CD14-positive monocyte (primary cell): ENCODE results near the gene RNF128. TPM values are rescaled to one million over a fixed set of nuclear protein-coding genes. Genes with fewer than 3 reads are reported as not detected.

Experiments
- DNase-seq, 3 donors: peaks; one replicate each; pipeline ENCODE4 v3.0.0-alpha.2; 2011 to 2022
- H2AFZ ChIP-seq: 2 replicates; pipeline ENCODE4 v1.6.0; 2012; ENCODE audit warnings: mild to moderate bottlenecking, low read depth, low read length, inconsistent platforms; ENCODE audit not compliant: insufficient read depth, poor library complexity, severe bottlenecking
- H3K27ac ChIP-seq, 2 donors: 1 replicate in 1 of 2; 2 replicates in 1 of 2; pipeline ENCODE4 v1.5.1; 2012 to 2013; ENCODE audit warnings: low read length in 2 of 2, control low read depth in 1 of 2, inconsistent platforms in 1 of 2, low read depth in 1 of 2, mild to moderate bottlenecking in 1 of 2
- H3K27me3 ChIP-seq, 2 donors: one replicate each; pipeline versions ENCODE4 v1.6.0 to v1.6.1; 2011 to 2013; ENCODE audit warnings: low read length in 2 of 2; ENCODE audit not compliant: control insufficient read depth in 2 of 2, insufficient read depth in 2 of 2
- H3K36me3 ChIP-seq, 2 donors: replicated peaks in 1 of 2; 1 replicate in 1 of 2; 2 replicates in 1 of 2; pipeline versions ENCODE4 v1.5.1 to v1.6.1; 2012 to 2013; ENCODE audit warnings: low read length in 2 of 2, control low read depth in 1 of 2, inconsistent platforms in 1 of 2, mild to moderate bottlenecking in 1 of 2; ENCODE audit not compliant: insufficient read depth in 2 of 2, control insufficient read depth in 1 of 2
- H3K4me1 ChIP-seq, 2 donors: 1 replicate in 1 of 2; 2 replicates in 1 of 2; pipeline versions ENCODE4 v1.5.1 to v1.6.1; 2012 to 2013; ENCODE audit warnings: low read length in 2 of 2, control low read depth in 1 of 2, inconsistent platforms in 1 of 2, mild to moderate bottlenecking in 1 of 2, moderate library complexity in 1 of 2; ENCODE audit not compliant: insufficient read depth in 2 of 2, control insufficient read depth in 1 of 2
- H3K4me2 ChIP-seq: replicated peaks from 2 replicates; pipeline ENCODE3; 2012; ENCODE audit warnings: low read length, moderate library complexity, mild to moderate bottlenecking; ENCODE audit not compliant: poor library complexity, severe bottlenecking; ENCODE audit errors: extremely low read depth
- H3K4me3 ChIP-seq, 3 experiments: fragments of 200-600 bp in 1 of 3; sonication (generic) in 1 of 3; replicated peaks in 1 of 3; 1 replicate in 2 of 3; 2 replicates in 1 of 3; pipeline ENCODE4 v1.5.1; 2011 to 2013; ENCODE audit warnings: low read length in 3 of 3, mild to moderate bottlenecking in 3 of 3, control low read depth in 2 of 3, low read depth in 2 of 3, inconsistent platforms in 1 of 3, moderate library complexity in 1 of 3
- H3K79me2 ChIP-seq: 2 replicates; pipeline ENCODE4 v1.6.0; 2012; ENCODE audit warnings: mild to moderate bottlenecking, control low read depth, inconsistent platforms, low read length, moderate library complexity; ENCODE audit not compliant: insufficient read depth
- H3K9ac ChIP-seq: 2 replicates; pipeline ENCODE4 v1.6.0; 2017; ENCODE audit warnings: low read length, mild to moderate bottlenecking; ENCODE audit not compliant: insufficient read depth, poor library complexity, severe bottlenecking
- H3K9me3 ChIP-seq, 2 donors: replicated peaks in 1 of 2; 1 replicate in 1 of 2; 2 replicates in 1 of 2; pipeline versions ENCODE4 v1.5.1 to v1.6.1; 2012 to 2013; ENCODE audit warnings: low read length in 2 of 2, control low read depth in 1 of 2; ENCODE audit not compliant: control insufficient read depth in 1 of 2, insufficient read depth in 1 of 2
- H4K20me1 ChIP-seq: 2 replicates; pipeline ENCODE4 v1.6.0; 2012; ENCODE audit warnings: mild to moderate bottlenecking, low read length, control low read depth, moderate library complexity; ENCODE audit not compliant: insufficient read depth
- H3K27ac Mint-ChIP-seq, 7 donors: one replicate each; pipeline ENCODE4 v1.8.0; 2020; ENCODE audit warnings: mild to moderate bottlenecking in 7 of 7, mixed read lengths in 7 of 7, moderate library complexity in 6 of 7, inconsistent platforms in 2 of 7
- H3K27me3 Mint-ChIP-seq, 3 donors: one replicate each; pipeline ENCODE4 v1.8.0; 2021 to 2022; ENCODE audit warnings: low read depth in 3 of 3, mild to moderate bottlenecking in 3 of 3, mixed read lengths in 3 of 3, moderate library complexity in 3 of 3, inconsistent platforms in 1 of 3
- H3K36me3 Mint-ChIP-seq, 2 donors: one replicate each; pipeline ENCODE4 v1.8.0; 2020; ENCODE audit warnings: mixed read lengths in 2 of 2, inconsistent platforms in 1 of 2, mild to moderate bottlenecking in 1 of 2
- H3K4me1 Mint-ChIP-seq: one replicate; pipeline ENCODE4 v1.8.0; 2020; ENCODE audit warnings: mild to moderate bottlenecking, mixed read lengths
- H3K4me3 Mint-ChIP-seq, 2 donors: one replicate each; pipeline ENCODE4 v1.8.0; 2020; ENCODE audit warnings: mild to moderate bottlenecking in 2 of 2, mixed read lengths in 2 of 2, moderate library complexity in 1 of 2
- H3K9me3 Mint-ChIP-seq, 7 donors: one replicate each; pipeline ENCODE4 v1.8.0; 2020 to 2022; ENCODE audit warnings: mixed read lengths in 7 of 7, mild to moderate bottlenecking in 6 of 7, moderate library complexity in 6 of 7, inconsistent platforms in 2 of 7
- WGBS: methylation state at CpG from one replicate; pipeline ENCODE4 v1.1.5; 2013; ENCODE audit warnings: missing lambda C conversion rate; ENCODE audit not compliant: insufficient coverage; 5-methylcytosine and 5-hydroxymethylcytosine counted together
- intact Hi-C, 2 donors: fragments of 100-400 bp; cut with micrococcal nuclease; formaldehyde crosslinking; loops; one replicate each; pipeline versions ENCODE4 v1.15.0 to v1.15.1; 2023
- polyA plus RNA-seq, 3 donors: library from polyadenylated mRNA; depleted of rRNA in 1 of 3; unstranded in 2 of 3; stranded (reverse) in 1 of 3; fragments of 300-500 nt in 2 of 3; fragments of >200 nt in 1 of 3; fragmentation: Illumina TruSeq in 2 of 3; gene quantifications; 1 replicate in 2 of 3; 2 replicates in 1 of 3; pipeline ENCODE4 v1.2.3, GENCODE V29; 2012 to 2021
- TF ChIP-seq, protein P1 (sequence below): fragments of 200-600 bp; IDR thresholded peaks from one replicate; pipeline ENCODE4 v1.8.0; 2022; ENCODE audit warnings: antibody characterized with exemption, mild to moderate bottlenecking

Gene RNF128
- polyA plus RNA-seq, 3 donors = not detected

DNA sequence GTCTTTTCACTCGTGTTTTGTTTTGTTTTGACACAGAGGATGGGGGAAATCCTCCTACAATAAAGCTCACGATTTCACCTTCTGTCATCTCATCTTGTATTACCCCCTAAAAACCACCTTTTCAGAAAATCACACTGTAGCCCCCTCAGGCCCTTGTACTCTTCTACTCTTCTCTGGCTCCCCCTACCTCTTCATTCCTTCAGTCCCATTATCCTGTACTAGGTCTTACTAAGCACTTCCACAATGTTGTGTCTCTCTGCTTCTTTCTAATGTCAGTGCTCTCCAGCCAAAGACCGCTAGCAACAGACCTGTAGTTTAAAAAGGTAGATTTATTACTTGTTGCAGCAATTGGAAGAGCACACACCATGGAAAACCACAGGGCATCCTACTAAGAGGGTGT, 30.0 kb upstream of the RNF128 start:
- Histone ChIP-seq H4K20me1 (no peaks in the 10 kb centered on the region), H3K27me3 (peaks cover 0 to 4% of the 10 kb centered on the region in 2 donors), H3K4me3 (no peak overlapping the region), H3K4me1 (no peaks in the 10 kb centered on the region), H3K9me3 (no peaks in the 10 kb centered on the region), H3K4me2 (no peak overlapping the region), H3K79me2 (no peaks in the 10 kb centered on the region), H3K9ac (no peak overlapping the region), H3K27ac (no peak overlapping the region), H3K36me3 (no peaks in the 10 kb centered on the region), H2AFZ (no peak overlapping the region)
- Mint-ChIP-seq H3K27me3 (peaks cover 0 to 9% (median 0%) of the 10 kb centered on the region in 3 donors), H3K9me3 (peaks cover 0 to 2% (median 0%) of the 10 kb centered on the region in 7 donors), H3K4me1 (no peaks in the 10 kb centered on the region), H3K4me3 (no peak overlapping the region), H3K36me3 (no peaks in the 10 kb centered on the region), H3K27ac (no peak overlapping the region)
- intact Hi-C loops = no loop called here
- no peak for DNase-seq
- no CpG with 5 or more reads among the region's 3 CpGs for WGBS
- TF ChIP-seq, protein P1, sequence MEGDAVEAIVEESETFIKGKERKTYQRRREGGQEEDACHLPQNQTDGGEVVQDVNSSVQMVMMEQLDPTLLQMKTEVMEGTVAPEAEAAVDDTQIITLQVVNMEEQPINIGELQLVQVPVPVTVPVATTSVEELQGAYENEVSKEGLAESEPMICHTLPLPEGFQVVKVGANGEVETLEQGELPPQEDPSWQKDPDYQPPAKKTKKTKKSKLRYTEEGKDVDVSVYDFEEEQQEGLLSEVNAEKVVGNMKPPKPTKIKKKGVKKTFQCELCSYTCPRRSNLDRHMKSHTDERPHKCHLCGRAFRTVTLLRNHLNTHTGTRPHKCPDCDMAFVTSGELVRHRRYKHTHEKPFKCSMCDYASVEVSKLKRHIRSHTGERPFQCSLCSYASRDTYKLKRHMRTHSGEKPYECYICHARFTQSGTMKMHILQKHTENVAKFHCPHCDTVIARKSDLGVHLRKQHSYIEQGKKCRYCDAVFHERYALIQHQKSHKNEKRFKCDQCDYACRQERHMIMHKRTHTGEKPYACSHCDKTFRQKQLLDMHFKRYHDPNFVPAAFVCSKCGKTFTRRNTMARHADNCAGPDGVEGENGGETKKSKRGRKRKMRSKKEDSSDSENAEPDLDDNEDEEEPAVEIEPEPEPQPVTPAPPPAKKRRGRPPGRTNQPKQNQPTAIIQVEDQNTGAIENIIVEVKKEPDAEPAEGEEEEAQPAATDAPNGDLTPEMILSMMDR = no peak

DNA sequence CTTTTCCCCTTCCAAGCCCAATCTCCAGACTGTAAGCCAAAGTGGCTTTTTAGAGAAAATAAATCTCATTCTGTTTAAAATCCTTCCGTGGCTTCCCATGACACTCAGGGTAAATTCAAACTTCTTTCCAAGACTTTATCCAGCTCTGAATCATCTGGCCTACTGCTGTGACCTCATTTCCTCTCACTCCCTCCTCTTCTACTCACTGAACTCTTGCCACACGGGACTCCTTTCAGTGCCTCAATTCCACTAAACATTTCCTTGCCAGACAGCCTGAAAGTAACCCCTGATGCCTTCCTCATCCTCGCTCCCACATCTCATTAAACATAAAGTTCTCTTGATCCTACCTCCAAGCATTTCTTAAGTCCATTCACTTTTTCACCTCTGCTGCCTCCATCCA, 27.8 kb upstream of the RNF128 start:
- Histone ChIP-seq H3K9ac (no peak overlapping the region), H3K9me3 (no peaks in the 10 kb centered on the region), H3K27ac (no peak overlapping the region), H2AFZ (no peak overlapping the region), H3K4me2 (no peak overlapping the region), H3K4me3 (no peak overlapping the region), H3K36me3 (no peaks in the 10 kb centered on the region), H4K20me1 (no peaks in the 10 kb centered on the region), H3K27me3 (peaks cover 0 to 7% of the 10 kb centered on the region in 2 donors), H3K79me2 (no peaks in the 10 kb centered on the region), H3K4me1 (no peaks in the 10 kb centered on the region)
- H3K4me1 Mint-ChIP-seq = no peaks in the 10 kb centered on the region
- H3K36me3 Mint-ChIP-seq = no peaks in the 10 kb centered on the region
- 63% methylated on average over 2 of the region's 3 CpGs for WGBS
- H3K4me3 Mint-ChIP-seq = no peak overlapping the region
- no peak for DNase-seq
- TF ChIP-seq, protein P1 = no peak
- H3K27ac Mint-ChIP-seq = no peak overlapping the region
- H3K9me3 Mint-ChIP-seq = peaks cover 0 to 2% (median 0%) of the 10 kb centered on the region in 7 donors
- intact Hi-C loops = no loop called here
- H3K27me3 Mint-ChIP-seq = peaks cover 0 to 5% (median 0%) of the 10 kb centered on the region in 3 donors
